NCI-H1694 treated with DMSO at 0.1 percent for 48 hours (cell line): ENCODE results near the gene ZFP36L2.

Source experiments
- DNase-seq: peaks from one replicate; lab custom pipeline; 2025; lab: John Stamatoyannopoulos, UW

ZFP36L2 gene

GRCh38 chr2:43248621-43249020 is 22.2 kb upstream of the ZFP36L2 start:
- DNase-seq = no peak

- DNase-seq = no peak
These were observed 20.2 kb upstream of the ZFP36L2 start for GRCh38 chr2:43246641-43247040.

GRCh38 chr2:43241558-43241957 is 15.2 kb upstream of the ZFP36L2 start:
- DNase-seq = no peak

- no peak for DNase-seq
These were observed 14.4 kb upstream of the ZFP36L2 start for GRCh38 chr2:43240766-43241150.

GRCh38 chr2:43239981-43240765 is 13.8 kb upstream of the ZFP36L2 start:
- DNase-seq = no peak

- DNase-seq = no peak
These were observed 12.4 kb upstream of the ZFP36L2 start for GRCh38 chr2:43238813-43239212.

GRCh38 chr2:43238176-43238575 is 11.8 kb upstream of the ZFP36L2 start:
- DNase-seq = no peak

- peak; percentile 52 for DNase-seq
These were observed 7.1 kb upstream of the ZFP36L2 start for GRCh38 chr2:43233218-43234212.

GRCh38 chr2:43230951-43231827 is 4.8 kb upstream of the ZFP36L2 start:
- no peak for DNase-seq

- no peak for DNase-seq
These were observed 4.0 kb upstream of the ZFP36L2 start for GRCh38 chr2:43230351-43230885.

- DNase-seq = no peak
These were observed 2.6 kb upstream of the ZFP36L2 start for GRCh38 chr2:43228756-43229659.

GRCh38 chr2:43228321-43228751 is 1.9 kb upstream of the ZFP36L2 start:
- no peak for DNase-seq

- no peak for DNase-seq
These were observed 1.4 kb upstream of the ZFP36L2 start for GRCh38 chr2:43227830-43228281.

GRCh38 chr2:43226955-43227829 is 786 bp upstream of the ZFP36L2 start:
- peak; percentile 40 for DNase-seq

GRCh38 chr2:43225788-43226557 is 433 bp downstream of the ZFP36L2 start:
- DNase-seq = peak; percentile 28

- DNase-seq = no peak
These were observed 1.2 kb downstream of the ZFP36L2 start for GRCh38 chr2:43225093-43225787.

- DNase-seq = no peak
These were observed 1.8 kb downstream of the ZFP36L2 start for GRCh38 chr2:43224571-43225092.

GRCh38 chr2:43224131-43224570 is 2.3 kb downstream of the ZFP36L2 start:
- no peak for DNase-seq
